Tibial nerve (tissue), 4 donors: ENCODE data around the gene LMCD1. TPM values are rescaled to one million over a fixed set of nuclear protein-coding genes. Genes with fewer than 3 reads are reported as not detected.

Source experiments
- DNase-seq, 2 donors: peaks; one replicate each; pipeline ENCODE4 v3.0.0-alpha.2; 2019; ENCODE audit warnings: low spot score in 2 of 2
- H3K27ac ChIP-seq, 4 donors: fragments of 200-600 bp; sonication (generic) in 3 of 4; one replicate each; pipeline ENCODE4 v1.5.1; 2017 to 2019; ENCODE audit warnings: mild to moderate bottlenecking in 1 of 4
- H3K27me3 ChIP-seq, 2 donors: fragments of 200-600 bp; sonication (generic) in 1 of 2; one replicate each; pipeline versions ENCODE4 v1.5.1 to v1.6.0; 2017 to 2019
- H3K36me3 ChIP-seq, 3 donors: fragments of 200-600 bp; sonication (generic); one replicate each; pipeline ENCODE4 v1.5.1; 2018 to 2019
- H3K4me1 ChIP-seq, 4 donors: fragments of 200-600 bp; sonication (generic) in 3 of 4; one replicate each; pipeline ENCODE4 v1.5.1; 2017 to 2019
- H3K4me3 ChIP-seq, 4 donors: fragments of 200-600 bp; sonication (generic) in 3 of 4; one replicate each; pipeline ENCODE4 v1.5.1; 2017 to 2019; ENCODE audit warnings: mild to moderate bottlenecking in 1 of 4, moderate library complexity in 1 of 4
- H3K9me3 ChIP-seq, 4 donors: fragments of 200-600 bp; sonication (generic) in 3 of 4; one replicate each; pipeline ENCODE4 v1.5.1; 2017 to 2019
- CTCF ChIP-seq, 5 experiments: fragments of 200-600 bp in 3 of 5; fragments of 450-650 bp in 2 of 5; sonication (generic) in 3 of 5; IDR thresholded peaks; one replicate each; pipeline ENCODE4 v1.5.1; 2016 to 2019; ENCODE audit warnings: antibody characterized with exemption in 5 of 5, mild to moderate bottlenecking in 3 of 5, moderate library complexity in 2 of 5
- EP300 ChIP-seq, 2 donors: sonication (generic); formaldehyde crosslinking; IDR thresholded peaks; one replicate each; pipeline ENCODE4 v1.6.1; 2017; ENCODE audit warnings: antibody characterized with exemption in 2 of 2, mild to moderate bottlenecking in 1 of 2
- POLR2A ChIP-seq, 2 donors: fragments of 450-650 bp; IDR thresholded peaks; one replicate each; pipeline ENCODE4 v1.6.1; 2017; ENCODE audit warnings: antibody characterized with exemption in 2 of 2, mild to moderate bottlenecking in 2 of 2, moderate library complexity in 2 of 2
- WGBS, 2 donors: methylation state at CpG; one replicate each; pipeline ENCODE4 v1.1.5; 2018; 5-methylcytosine and 5-hydroxymethylcytosine counted together
- total RNA-seq, 4 donors: library from RNA; depleted of rRNA; stranded (reverse); fragments of >200 nt; gene quantifications; one replicate each; pipeline ENCODE4 v1.1.0, GENCODE V29; 2016

LMCD1 gene
- total RNA-seq, 4 donors from 2014 or later: 81.2 to 147 (median 92.9) TPM

GRCh38 chr3:8574040-8574669, 72.5 kb downstream of the LMCD1 start:
- TF ChIP-seq CTCF (IDR thresholded peaks at IDR 0.05) (no peak), EP300 (IDR thresholded peaks at IDR 0.05) (no peak), POLR2A (IDR thresholded peaks at IDR 0.05) (no peak)
- Histone ChIP-seq H3K4me3 (no peak overlapping the region), H3K9me3 (peaks cover 0 to 14% (median 0%) of the 10 kb centered on the region in 4 donors), H3K27me3 (no peaks in the 10 kb centered on the region), H3K36me3 (peaks cover 0 to 18% (median 0%) of the 10 kb centered on the region in 3 donors), H3K27ac (peak overlapping the region in 2 of 4 donors; percentile 16 to 28), H3K4me1 (peaks cover 0 to 21% (median 6%) of the 10 kb centered on the region in 4 donors)
- WGBS, 2 donors: 68 to 76% methylated on average over 2 of the region's 2 CpGs
- no peak for DNase-seq

- DNase-seq: no peak
- Histone ChIP-seq H3K4me3 (no peak overlapping the region), H3K27ac (no peak overlapping the region), H3K36me3 (peaks cover 0 to 12% (median 0%) of the 10 kb centered on the region in 3 donors), H3K4me1 (peaks cover 0 to 21% (median 6%) of the 10 kb centered on the region in 4 donors), H3K27me3 (no peaks in the 10 kb centered on the region), H3K9me3 (peaks cover 0 to 14% (median 0%) of the 10 kb centered on the region in 4 donors)
- TF ChIP-seq CTCF (IDR thresholded peaks at IDR 0.05) (no peak), EP300 (IDR thresholded peaks at IDR 0.05) (no peak), POLR2A (IDR thresholded peaks at IDR 0.05) (no peak)
- WGBS, 2 donors: 74 to 80% methylated on average over 5 of the region's 5 CpGs
Measured at GRCh38 chr3:8574670-8575322, 73.2 kb downstream of the LMCD1 start.

- 86 to 89% methylated on average over 5 of the region's 5 CpGs for WGBS, 2 donors
- Histone ChIP-seq H3K4me3 (no peak overlapping the region), H3K36me3 (peaks cover 0 to 8% (median 0%) of the 10 kb centered on the region in 3 donors), H3K27ac (no peak overlapping the region), H3K27me3 (no peaks in the 10 kb centered on the region), H3K9me3 (peaks cover 0 to 14% (median 0%) of the 10 kb centered on the region in 4 donors), H3K4me1 (peaks cover 0 to 21% (median 6%) of the 10 kb centered on the region in 4 donors)
- DNase-seq: no peak
- TF ChIP-seq POLR2A (IDR thresholded peaks at IDR 0.05) (no peak), CTCF (IDR thresholded peaks at IDR 0.05) (no peak), EP300 (IDR thresholded peaks at IDR 0.05) (no peak)
Measured at GRCh38 chr3:8575364-8576104, 73.9 kb downstream of the LMCD1 start.

- peaks cover 0 to 8% (median 0%) of the 10 kb centered on the region in 3 donors for H3K36me3 ChIP-seq
- peaks cover 0 to 18% (median 4%) of the 10 kb centered on the region in 4 donors for H3K4me1 ChIP-seq
Measured at GRCh38 chr3:8576436-8576835, 74.8 kb downstream of the LMCD1 start.

More at GRCh38 chr3:8576436-8576835, 74.8 kb downstream of the LMCD1 start:
- Histone ChIP-seq H3K27ac (no peak overlapping the region), H3K4me3 (no peak overlapping the region), H3K27me3 (no peaks in the 10 kb centered on the region), H3K9me3 (peaks cover 0 to 14% (median 0%) of the 10 kb centered on the region in 4 donors)
- no peak for TF ChIP-seq EP300 (IDR thresholded peaks at IDR 0.05)
- TF ChIP-seq POLR2A (IDR thresholded peaks at IDR 0.05): no peak
- no peak for TF ChIP-seq CTCF (IDR thresholded peaks at IDR 0.05)
- 90 to 97% methylated on average over 6 of the region's 6 CpGs for WGBS, 2 donors
- DNase-seq: no peak
